PFSK-1 (cell line): ENCODE measurements around the gene TMEM59.

ENCODE experiments used
- POLR2AphosphoS5 ChIP-seq: IDR thresholded peaks from 2 replicates; pipeline ENCODE4 v1.6.1; 2012; ENCODE audit warnings: low read depth, mild to moderate bottlenecking, control low read depth, low read length, moderate library complexity
- SIN3A ChIP-seq: IDR thresholded peaks from 2 replicates; pipeline ENCODE4 v1.6.1; 2012; ENCODE audit warnings: mild to moderate bottlenecking, low read length, moderate library complexity, borderline replicate concordance; ENCODE audit not compliant: insufficient read depth
- TAF1 ChIP-seq: IDR thresholded peaks from 2 replicates; pipeline ENCODE4 v1.6.1; 2012; ENCODE audit warnings: low read length, control low read depth, borderline replicate concordance; ENCODE audit not compliant: insufficient read depth
- TF ChIP-seq, protein P1 (sequence below), 2 experiments: IDR thresholded peaks; 2 replicates each; pipeline versions ENCODE4 v1.6.1 to v1.8.0; 2011 to 2012; ENCODE audit warnings: low read depth in 2 of 2, low read length in 2 of 2, control low read depth in 1 of 2, inconsistent platforms in 1 of 2, mild to moderate bottlenecking in 1 of 2, moderate library complexity in 1 of 2; ENCODE audit not compliant: insufficient read depth in 1 of 2

DNA sequence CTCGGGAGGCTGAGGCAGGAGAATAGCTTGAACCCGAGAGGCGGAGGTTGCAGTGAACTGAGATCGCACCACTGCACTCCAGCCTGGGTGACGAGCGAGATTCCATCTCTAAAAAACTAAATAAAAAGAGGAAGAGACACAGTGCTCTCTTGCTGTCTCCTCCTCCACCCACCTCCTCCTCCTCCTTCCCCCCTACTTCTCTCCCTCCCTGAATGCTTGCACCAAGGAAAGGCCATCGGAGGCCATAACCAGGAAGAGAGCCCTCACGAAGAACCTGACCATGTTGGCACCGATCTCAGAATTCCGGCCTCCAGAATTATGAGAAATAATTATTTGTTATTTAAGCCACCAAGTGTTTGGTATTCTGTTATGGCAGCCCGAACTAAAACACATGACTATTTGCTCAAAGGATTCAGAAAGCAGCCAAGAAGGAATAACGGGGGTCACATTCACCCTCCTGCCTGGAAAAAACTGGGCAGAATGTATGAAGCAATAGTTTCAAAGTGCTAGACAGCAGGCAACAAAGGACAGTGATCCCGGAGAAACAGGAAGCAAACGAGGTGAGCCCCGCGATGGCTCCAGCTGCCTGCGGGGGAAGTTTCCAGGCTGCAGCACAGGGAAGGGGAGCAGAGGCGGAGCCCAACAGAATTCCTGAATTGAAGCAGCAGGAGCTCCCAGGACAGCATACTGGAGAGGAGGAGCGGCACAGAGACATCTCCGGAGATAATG is 70.8 kb downstream of the TMEM59 start:
- TF ChIP-seq SIN3A (no peak), TAF1 (no peak), POLR2AphosphoS5 (no peak)
- TF ChIP-seq, protein P1, sequence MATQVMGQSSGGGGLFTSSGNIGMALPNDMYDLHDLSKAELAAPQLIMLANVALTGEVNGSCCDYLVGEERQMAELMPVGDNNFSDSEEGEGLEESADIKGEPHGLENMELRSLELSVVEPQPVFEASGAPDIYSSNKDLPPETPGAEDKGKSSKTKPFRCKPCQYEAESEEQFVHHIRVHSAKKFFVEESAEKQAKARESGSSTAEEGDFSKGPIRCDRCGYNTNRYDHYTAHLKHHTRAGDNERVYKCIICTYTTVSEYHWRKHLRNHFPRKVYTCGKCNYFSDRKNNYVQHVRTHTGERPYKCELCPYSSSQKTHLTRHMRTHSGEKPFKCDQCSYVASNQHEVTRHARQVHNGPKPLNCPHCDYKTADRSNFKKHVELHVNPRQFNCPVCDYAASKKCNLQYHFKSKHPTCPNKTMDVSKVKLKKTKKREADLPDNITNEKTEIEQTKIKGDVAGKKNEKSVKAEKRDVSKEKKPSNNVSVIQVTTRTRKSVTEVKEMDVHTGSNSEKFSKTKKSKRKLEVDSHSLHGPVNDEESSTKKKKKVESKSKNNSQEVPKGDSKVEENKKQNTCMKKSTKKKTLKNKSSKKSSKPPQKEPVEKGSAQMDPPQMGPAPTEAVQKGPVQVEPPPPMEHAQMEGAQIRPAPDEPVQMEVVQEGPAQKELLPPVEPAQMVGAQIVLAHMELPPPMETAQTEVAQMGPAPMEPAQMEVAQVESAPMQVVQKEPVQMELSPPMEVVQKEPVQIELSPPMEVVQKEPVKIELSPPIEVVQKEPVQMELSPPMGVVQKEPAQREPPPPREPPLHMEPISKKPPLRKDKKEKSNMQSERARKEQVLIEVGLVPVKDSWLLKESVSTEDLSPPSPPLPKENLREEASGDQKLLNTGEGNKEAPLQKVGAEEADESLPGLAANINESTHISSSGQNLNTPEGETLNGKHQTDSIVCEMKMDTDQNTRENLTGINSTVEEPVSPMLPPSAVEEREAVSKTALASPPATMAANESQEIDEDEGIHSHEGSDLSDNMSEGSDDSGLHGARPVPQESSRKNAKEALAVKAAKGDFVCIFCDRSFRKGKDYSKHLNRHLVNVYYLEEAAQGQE (IDR thresholded peaks at IDR 0.05; ENCODE audit: insufficient read depth in 1 of 2, low read depth in 2 of 2, low read length in 2 of 2), result no peak
